Hippocampal formation (tissue), 2 donors: ENCODE measurements around the gene PXMP2.
"Not testable (repeated sequence)": the region's sequence is repeated elsewhere in the genome, so short reads cannot be mapped to it uniquely, and the experiment has no call there.

Experiments used
- DNase-seq, 2 donors: peaks; one replicate each; lab custom pipeline; 2025; lab: John Stamatoyannopoulos, UW

PXMP2 gene

GRCh38 chr12:132694888-132695287 lies 7.5 kb downstream of the PXMP2 start:
- not testable (repeated sequence) for DNase-seq

- no peak for DNase-seq
These were observed 8.0 kb downstream of the PXMP2 start for GRCh38 chr12:132695431-132695830.

- DNase-seq = no peak
These were observed 11.0 kb downstream of the PXMP2 start for GRCh38 chr12:132698341-132698740.

- DNase-seq = no peak
These were observed 12.9 kb downstream of the PXMP2 start for GRCh38 chr12:132700212-132700822.

- no peak for DNase-seq
These were observed 15.3 kb downstream of the PXMP2 start for GRCh38 chr12:132702640-132703039.

GRCh38 chr12:132703641-132704040 lies 16.3 kb downstream of the PXMP2 start:
- DNase-seq = no peak

- DNase-seq = no peak
These were observed 19.9 kb downstream of the PXMP2 start for GRCh38 chr12:132707241-132707640.

GRCh38 chr12:132708150-132708549 lies 20.8 kb downstream of the PXMP2 start:
- no peak for DNase-seq

GRCh38 chr12:132710043-132710404 lies 22.6 kb downstream of the PXMP2 start:
- DNase-seq = no peak

GRCh38 chr12:132710405-132711079 lies 23.2 kb downstream of the PXMP2 start, which contains the start of gene PGAM5:
TSS of gene PGAM5 (plus strand) at chr12:132710842. CDS start at chr12:132710877, 35 bp downstream.
- DNase-seq = peak; percentile 64 to 67

- DNase-seq = no peak
These were observed 23.9 kb downstream of the PXMP2 start for GRCh38 chr12:132711080-132711843.

GRCh38 chr12:132713123-132713522 lies 25.7 kb downstream of the PXMP2 start:
- DNase-seq = no peak

- no peak for DNase-seq
These were observed 28.5 kb downstream of the PXMP2 start for GRCh38 chr12:132715874-132716273.

- no peak for DNase-seq
These were observed 29.0 kb downstream of the PXMP2 start for GRCh38 chr12:132716356-132716755.

GRCh38 chr12:132717011-132717410 lies 29.6 kb downstream of the PXMP2 start:
- DNase-seq = no peak

- DNase-seq = no peak
These were observed 30.4 kb downstream of the PXMP2 start for GRCh38 chr12:132717531-132718387.

GRCh38 chr12:132718644-132719043 lies 31.3 kb downstream of the PXMP2 start:
- DNase-seq = no peak

- DNase-seq = no peak
These were observed 32.0 kb downstream of the PXMP2 start for GRCh38 chr12:132719141-132719953.

- no peak for DNase-seq
These were observed 32.6 kb downstream of the PXMP2 start for GRCh38 chr12:132719954-132720324.

GRCh38 chr12:132720606-132721345 lies 33.4 kb downstream of the PXMP2 start:
- no peak for DNase-seq
